Measurements from ENCODE around the gene ZRANB3. TPM values are rescaled to one million over a fixed set of nuclear protein-coding genes. Genes with fewer than 3 reads are reported as not detected.

The ZRANB3 gene
- total and polyA plus RNA-seq, 2 experiments from 2014 or later, result 10.5 to 16.8 TPM

DNA sequence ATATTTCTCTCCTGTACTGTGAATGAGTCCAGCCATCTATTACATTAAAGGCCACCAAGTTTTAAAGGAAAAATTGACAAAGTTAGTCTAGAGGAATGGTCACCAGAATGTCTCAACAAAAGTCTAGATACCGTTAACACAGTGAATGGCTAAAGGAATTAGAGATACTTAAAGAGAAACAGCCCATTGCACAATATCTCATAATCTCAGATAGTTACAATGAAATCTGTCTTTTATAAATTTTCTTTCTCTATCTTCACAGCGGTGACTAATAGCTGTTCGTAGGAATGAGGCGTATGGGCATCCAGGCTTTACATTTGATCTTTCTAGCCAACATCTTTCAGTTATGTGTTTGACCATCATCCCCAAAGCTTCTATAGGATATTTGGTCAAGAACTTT is 30.9 kb upstream of the ZRANB3 start:
- Histone ChIP-seq H3K27ac (ENCODE audit: low read depth) (no peak overlapping the region), H4K20me1 (replicated peaks; ENCODE audit: insufficient read depth) (peaks cover 24% of the 10 kb centered on the region), H2AFZ (no peak overlapping the region), H3F3A (replicated peaks; ENCODE audit: low read depth) (no peaks in the 10 kb centered on the region), H3K4me2 (no peak overlapping the region), H3K27me3 (ENCODE audit: insufficient read depth) (no peaks in the 10 kb centered on the region), H3K4me1 (ENCODE audit: insufficient read depth) (0 out of 2 replicates have a peak, but pooled peaks cover 4% of the 10 kb centered on the region), H3K4me3 (no peak overlapping the region), H3K79me2 (replicated peaks; ENCODE audit: insufficient read depth) (peaks cover 98% of the 10 kb centered on the region), H3K9me2 (ENCODE audit: insufficient read depth) (no peaks in the 10 kb centered on the region), H3K36me3 (ENCODE audit: insufficient read depth) (no peaks in the 10 kb centered on the region)
- Mint-ChIP-seq H3K4me1 (peaks cover 16% of the 10 kb centered on the region), H3K27me3 (ENCODE audit: insufficient read depth, low read depth, poor library complexity) (peaks cover 3% of the 10 kb centered on the region), H3K27ac (no peak overlapping the region), H3K36me3 (ENCODE audit: low read depth) (no peaks in the 10 kb centered on the region), H3K9me3 (no peaks in the 10 kb centered on the region), H3K4me3 (no peak overlapping the region)
- TF ChIP-seq, protein P1, sequence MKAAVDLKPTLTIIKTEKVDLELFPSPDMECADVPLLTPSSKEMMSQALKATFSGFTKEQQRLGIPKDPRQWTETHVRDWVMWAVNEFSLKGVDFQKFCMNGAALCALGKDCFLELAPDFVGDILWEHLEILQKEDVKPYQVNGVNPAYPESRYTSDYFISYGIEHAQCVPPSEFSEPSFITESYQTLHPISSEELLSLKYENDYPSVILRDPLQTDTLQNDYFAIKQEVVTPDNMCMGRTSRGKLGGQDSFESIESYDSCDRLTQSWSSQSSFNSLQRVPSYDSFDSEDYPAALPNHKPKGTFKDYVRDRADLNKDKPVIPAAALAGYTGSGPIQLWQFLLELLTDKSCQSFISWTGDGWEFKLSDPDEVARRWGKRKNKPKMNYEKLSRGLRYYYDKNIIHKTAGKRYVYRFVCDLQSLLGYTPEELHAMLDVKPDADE (IDR thresholded peaks at IDR 0.05), result no peak
- TF ChIP-seq ZNF114 (CRISPR knock-in tag; IDR thresholded peaks at IDR 0.05), result no peak
- TF ChIP-seq, protein P2, sequence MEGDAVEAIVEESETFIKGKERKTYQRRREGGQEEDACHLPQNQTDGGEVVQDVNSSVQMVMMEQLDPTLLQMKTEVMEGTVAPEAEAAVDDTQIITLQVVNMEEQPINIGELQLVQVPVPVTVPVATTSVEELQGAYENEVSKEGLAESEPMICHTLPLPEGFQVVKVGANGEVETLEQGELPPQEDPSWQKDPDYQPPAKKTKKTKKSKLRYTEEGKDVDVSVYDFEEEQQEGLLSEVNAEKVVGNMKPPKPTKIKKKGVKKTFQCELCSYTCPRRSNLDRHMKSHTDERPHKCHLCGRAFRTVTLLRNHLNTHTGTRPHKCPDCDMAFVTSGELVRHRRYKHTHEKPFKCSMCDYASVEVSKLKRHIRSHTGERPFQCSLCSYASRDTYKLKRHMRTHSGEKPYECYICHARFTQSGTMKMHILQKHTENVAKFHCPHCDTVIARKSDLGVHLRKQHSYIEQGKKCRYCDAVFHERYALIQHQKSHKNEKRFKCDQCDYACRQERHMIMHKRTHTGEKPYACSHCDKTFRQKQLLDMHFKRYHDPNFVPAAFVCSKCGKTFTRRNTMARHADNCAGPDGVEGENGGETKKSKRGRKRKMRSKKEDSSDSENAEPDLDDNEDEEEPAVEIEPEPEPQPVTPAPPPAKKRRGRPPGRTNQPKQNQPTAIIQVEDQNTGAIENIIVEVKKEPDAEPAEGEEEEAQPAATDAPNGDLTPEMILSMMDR (conservative IDR thresholded peaks at IDR 0.05; ENCODE audit: low read depth in 2 of 2), result no peak
- TF ChIP-seq STAT1 (IDR thresholded peaks at IDR 0.05; ENCODE audit: unreplicated experiment), result no peak
- TF ChIP-seq CREB1 (CRISPR knock-in tag; IDR thresholded peaks at IDR 0.05; ENCODE audit: low read depth), result no peak
- no peak for TF ChIP-seq JUNB (IDR thresholded peaks at IDR 0.05; ENCODE audit: unreplicated experiment)
- TF ChIP-seq EZH2phosphoT487 (IDR thresholded peaks at IDR 0.05; ENCODE audit: unreplicated experiment), result no peak
- TF ChIP-seq, protein P3, sequence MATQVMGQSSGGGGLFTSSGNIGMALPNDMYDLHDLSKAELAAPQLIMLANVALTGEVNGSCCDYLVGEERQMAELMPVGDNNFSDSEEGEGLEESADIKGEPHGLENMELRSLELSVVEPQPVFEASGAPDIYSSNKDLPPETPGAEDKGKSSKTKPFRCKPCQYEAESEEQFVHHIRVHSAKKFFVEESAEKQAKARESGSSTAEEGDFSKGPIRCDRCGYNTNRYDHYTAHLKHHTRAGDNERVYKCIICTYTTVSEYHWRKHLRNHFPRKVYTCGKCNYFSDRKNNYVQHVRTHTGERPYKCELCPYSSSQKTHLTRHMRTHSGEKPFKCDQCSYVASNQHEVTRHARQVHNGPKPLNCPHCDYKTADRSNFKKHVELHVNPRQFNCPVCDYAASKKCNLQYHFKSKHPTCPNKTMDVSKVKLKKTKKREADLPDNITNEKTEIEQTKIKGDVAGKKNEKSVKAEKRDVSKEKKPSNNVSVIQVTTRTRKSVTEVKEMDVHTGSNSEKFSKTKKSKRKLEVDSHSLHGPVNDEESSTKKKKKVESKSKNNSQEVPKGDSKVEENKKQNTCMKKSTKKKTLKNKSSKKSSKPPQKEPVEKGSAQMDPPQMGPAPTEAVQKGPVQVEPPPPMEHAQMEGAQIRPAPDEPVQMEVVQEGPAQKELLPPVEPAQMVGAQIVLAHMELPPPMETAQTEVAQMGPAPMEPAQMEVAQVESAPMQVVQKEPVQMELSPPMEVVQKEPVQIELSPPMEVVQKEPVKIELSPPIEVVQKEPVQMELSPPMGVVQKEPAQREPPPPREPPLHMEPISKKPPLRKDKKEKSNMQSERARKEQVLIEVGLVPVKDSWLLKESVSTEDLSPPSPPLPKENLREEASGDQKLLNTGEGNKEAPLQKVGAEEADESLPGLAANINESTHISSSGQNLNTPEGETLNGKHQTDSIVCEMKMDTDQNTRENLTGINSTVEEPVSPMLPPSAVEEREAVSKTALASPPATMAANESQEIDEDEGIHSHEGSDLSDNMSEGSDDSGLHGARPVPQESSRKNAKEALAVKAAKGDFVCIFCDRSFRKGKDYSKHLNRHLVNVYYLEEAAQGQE (IDR thresholded peaks at IDR 0.05; ENCODE audit: unreplicated experiment), result no peak
- no peak for TF ChIP-seq POLR2AphosphoS5 (IDR thresholded peaks at IDR 0.05; ENCODE audit: low read depth)
- no peak for TF ChIP-seq ZNF331 (CRISPR knock-in tag; IDR thresholded peaks at IDR 0.05; ENCODE audit: low read depth)
- TF ChIP-seq, protein P4, sequence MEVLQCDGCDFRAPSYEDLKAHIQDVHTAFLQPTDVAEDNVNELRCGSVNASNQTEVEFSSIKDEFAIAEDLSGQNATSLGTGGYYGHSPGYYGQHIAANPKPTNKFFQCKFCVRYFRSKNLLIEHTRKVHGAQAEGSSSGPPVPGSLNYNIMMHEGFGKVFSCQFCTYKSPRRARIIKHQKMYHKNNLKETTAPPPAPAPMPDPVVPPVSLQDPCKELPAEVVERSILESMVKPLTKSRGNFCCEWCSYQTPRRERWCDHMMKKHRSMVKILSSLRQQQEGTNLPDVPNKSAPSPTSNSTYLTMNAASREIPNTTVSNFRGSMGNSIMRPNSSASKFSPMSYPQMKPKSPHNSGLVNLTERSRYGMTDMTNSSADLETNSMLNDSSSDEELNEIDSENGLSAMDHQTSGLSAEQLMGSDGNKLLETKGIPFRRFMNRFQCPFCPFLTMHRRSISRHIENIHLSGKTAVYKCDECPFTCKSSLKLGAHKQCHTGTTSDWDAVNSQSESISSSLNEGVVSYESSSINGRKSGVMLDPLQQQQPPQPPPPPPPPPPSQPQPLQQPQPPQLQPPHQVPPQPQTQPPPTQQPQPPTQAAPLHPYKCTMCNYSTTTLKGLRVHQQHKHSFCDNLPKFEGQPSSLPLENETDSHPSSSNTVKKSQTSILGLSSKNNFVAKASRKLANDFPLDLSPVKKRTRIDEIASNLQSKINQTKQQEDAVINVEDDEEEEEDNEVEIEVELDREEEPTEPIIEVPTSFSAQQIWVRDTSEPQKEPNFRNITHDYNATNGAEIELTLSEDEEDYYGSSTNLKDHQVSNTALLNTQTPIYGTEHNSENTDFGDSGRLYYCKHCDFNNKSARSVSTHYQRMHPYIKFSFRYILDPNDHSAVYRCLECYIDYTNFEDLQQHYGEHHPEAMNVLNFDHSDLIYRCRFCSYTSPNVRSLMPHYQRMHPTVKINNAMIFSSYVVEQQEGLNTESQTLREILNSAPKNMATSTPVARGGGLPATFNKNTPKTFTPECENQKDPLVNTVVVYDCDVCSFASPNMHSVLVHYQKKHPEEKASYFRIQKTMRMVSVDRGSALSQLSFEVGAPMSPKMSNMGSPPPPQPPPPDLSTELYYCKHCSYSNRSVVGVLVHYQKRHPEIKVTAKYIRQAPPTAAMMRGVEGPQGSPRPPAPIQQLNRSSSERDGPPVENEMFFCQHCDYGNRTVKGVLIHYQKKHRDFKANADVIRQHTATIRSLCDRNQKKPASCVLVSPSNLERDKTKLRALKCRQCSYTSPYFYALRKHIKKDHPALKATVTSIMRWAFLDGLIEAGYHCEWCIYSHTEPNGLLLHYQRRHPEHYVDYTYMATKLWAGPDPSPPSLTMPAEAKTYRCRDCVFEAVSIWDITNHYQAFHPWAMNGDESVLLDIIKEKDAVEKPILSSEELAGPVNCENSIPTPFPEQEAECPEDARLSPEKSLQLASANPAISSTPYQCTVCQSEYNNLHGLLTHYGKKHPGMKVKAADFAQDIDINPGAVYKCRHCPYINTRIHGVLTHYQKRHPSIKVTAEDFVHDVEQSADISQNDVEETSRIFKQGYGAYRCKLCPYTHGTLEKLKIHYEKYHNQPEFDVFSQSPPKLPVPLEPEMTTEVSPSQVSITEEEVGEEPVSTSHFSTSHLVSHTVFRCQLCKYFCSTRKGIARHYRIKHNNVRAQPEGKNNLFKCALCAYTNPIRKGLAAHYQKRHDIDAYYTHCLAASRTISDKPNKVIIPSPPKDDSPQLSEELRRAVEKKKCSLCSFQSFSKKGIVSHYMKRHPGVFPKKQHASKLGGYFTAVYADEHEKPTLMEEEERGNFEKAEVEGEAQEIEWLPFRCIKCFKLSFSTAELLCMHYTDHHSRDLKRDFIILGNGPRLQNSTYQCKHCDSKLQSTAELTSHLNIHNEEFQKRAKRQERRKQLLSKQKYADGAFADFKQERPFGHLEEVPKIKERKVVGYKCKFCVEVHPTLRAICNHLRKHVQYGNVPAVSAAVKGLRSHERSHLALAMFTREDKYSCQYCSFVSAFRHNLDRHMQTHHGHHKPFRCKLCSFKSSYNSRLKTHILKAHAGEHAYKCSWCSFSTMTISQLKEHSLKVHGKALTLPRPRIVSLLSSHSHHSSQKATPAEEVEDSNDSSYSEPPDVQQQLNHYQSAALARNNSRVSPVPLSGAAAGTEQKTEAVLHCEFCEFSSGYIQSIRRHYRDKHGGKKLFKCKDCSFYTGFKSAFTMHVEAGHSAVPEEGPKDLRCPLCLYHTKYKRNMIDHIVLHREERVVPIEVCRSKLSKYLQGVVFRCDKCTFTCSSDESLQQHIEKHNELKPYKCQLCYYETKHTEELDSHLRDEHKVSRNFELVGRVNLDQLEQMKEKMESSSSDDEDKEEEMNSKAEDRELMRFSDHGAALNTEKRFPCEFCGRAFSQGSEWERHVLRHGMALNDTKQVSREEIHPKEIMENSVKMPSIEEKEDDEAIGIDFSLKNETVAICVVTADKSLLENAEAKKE (CRISPR knock-in tag; IDR thresholded peaks at IDR 0.05), result no peak
- TF ChIP-seq EZH2 (IDR thresholded peaks at IDR 0.05; ENCODE audit: low read depth, unreplicated experiment), result no peak
- DNase-seq (ENCODE audit: low spot score) (no peak), ATAC-seq (no peak)

All from GM23338 (cell line).